Duodenal mucosa (tissue), 2 donors: ENCODE data around the gene CCDC43.
"Not testable (repeated sequence)": the region's sequence is repeated elsewhere in the genome, so short reads cannot be mapped to it uniquely, and the experiment has no call there.

ENCODE experiments used
- H3K27ac ChIP-seq: one replicate; pipeline ENCODE4 v1.7.0; 2013; ENCODE audit warnings: low read depth, low read length
- H3K27me3 ChIP-seq, 2 donors: one replicate each; pipeline ENCODE4 v1.7.0; 2013; ENCODE audit warnings: low read length in 2 of 2, control low read depth in 1 of 2; ENCODE audit not compliant: insufficient read depth in 2 of 2, control insufficient read depth in 1 of 2
- H3K36me3 ChIP-seq, 2 donors: one replicate each; pipeline ENCODE4 v1.7.0; 2013; ENCODE audit warnings: low read length in 2 of 2, control low read depth in 1 of 2; ENCODE audit not compliant: insufficient read depth in 2 of 2, control insufficient read depth in 1 of 2
- H3K4me1 ChIP-seq, 2 donors: one replicate each; pipeline ENCODE4 v1.7.0; 2013; ENCODE audit warnings: low read length in 2 of 2, control low read depth in 1 of 2; ENCODE audit not compliant: insufficient read depth in 2 of 2, control insufficient read depth in 1 of 2
- H3K4me3 ChIP-seq, 2 donors: one replicate each; pipeline ENCODE4 v1.7.0; 2013; ENCODE audit warnings: low read length in 2 of 2, low read depth in 1 of 2
- H3K9ac ChIP-seq, 2 donors: one replicate each; pipeline ENCODE4 v1.7.0; 2013; ENCODE audit warnings: low read length in 2 of 2, low read depth in 1 of 2
- H3K9me3 ChIP-seq, 2 donors: one replicate each; pipeline ENCODE4 v1.7.0; 2013; ENCODE audit warnings: low read length in 2 of 2, control low read depth in 1 of 2; ENCODE audit not compliant: control insufficient read depth in 1 of 2

The CCDC43 gene, protein sequence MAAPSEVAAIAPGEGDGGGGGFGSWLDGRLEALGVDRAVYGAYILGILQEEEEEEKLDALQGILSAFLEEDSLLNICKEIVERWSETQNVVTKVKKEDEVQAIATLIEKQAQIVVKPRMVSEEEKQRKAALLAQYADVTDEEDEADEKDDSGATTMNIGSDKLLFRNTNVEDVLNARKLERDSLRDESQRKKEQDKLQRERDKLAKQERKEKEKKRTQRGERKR

DNA sequence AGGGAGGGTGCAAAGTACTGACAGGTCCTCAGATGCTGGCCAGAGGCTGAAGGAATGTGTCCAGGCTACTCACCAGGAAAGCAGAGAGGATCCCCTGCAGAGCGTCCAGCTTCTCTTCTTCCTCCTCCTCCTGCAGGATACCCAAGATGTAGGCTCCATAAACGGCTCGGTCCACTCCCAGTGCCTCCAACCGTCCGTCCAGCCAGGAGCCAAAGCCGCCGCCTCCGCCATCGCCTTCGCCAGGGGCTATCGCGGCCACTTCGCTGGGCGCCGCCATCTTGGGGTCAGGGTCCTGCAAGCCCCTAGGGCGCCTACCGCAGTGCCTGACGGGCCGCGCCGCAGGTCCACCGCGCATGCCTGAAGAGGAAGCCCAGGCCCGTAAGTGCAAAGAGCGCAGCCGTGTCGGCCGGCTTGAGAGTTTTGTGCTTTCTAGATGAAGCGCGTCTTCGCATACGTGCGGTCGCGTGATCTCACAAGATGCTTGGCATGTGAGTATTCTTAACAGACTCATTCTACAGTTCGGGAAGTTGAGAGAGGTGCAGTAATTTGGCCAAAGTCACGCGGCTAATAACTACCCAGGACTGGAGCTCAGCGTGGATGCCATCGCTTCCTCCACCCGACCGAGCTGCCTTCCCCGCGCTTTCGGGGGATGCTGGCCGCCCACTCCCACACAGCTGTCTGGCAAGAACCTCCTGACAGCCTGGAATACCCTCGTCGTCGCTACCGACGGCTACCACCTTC lies at the start of gene CCDC43:
CCDC43 (minus strand) TSS at position 300 of the 741 bp plus-strand sequence; CDS start at position 277, 23 bp downstream.
- peak within 1 kb of the TSS; percentile 88 to 92 for H3K9ac ChIP-seq
- H3K27ac ChIP-seq: peak within 1 kb of the TSS; percentile 54
- H3K27me3 ChIP-seq: no peaks in the 10 kb centered on the region
- no peaks in the 10 kb centered on the region for H3K9me3 ChIP-seq
- peaks cover 7 to 14% of the 10 kb centered on the region in 2 donors for H3K4me1 ChIP-seq
- H3K36me3 ChIP-seq: peaks cover 0 to 3% of the 10 kb centered on the region in 2 donors
- peak within 1 kb of the TSS; percentile 94 to 97 for H3K4me3 ChIP-seq

DNA sequence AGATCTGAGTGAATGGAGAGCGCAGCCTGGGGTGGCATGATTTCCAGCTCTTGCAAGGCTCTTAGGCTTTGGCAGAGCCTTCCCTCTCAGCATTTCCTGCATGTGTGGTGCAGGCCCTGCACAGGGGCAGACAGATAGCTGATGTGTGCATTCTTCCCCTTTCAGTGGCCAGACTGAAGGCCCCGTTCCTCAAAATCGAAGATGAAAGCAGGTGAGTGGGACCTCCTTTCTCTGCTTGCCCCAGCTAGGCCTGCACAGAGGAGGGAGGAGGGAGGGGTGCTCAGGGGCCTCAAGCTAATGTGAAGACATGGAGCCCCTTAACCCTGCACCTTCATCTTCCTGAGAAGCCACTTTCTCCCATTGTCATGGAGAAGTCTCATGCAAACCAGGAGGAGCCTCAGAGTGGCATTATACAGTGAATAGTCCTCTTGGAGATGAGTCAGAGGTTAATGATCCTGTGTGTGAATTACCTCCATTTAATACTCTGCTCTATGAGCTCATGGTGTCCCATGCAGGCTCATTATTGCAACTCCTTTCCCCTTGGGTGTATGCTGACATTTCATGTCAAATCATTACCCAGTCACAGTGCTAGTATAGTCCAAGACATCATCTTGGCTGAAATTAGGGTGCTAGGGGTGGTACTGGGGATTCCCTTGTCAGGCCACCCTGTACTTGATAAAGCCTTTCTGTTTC lies 48.8 kb upstream of the CCDC43 start:
- Histone ChIP-seq H3K9ac (no peak overlapping the region), H3K36me3 (peaks cover 0 to 3% of the 10 kb centered on the region in 2 donors), H3K9me3 (no peaks in the 10 kb centered on the region), H3K4me1 (no peaks in the 10 kb centered on the region), H3K27me3 (no peaks in the 10 kb centered on the region), H3K4me3 (no peak overlapping the region), H3K27ac (no peak overlapping the region)

DNA sequence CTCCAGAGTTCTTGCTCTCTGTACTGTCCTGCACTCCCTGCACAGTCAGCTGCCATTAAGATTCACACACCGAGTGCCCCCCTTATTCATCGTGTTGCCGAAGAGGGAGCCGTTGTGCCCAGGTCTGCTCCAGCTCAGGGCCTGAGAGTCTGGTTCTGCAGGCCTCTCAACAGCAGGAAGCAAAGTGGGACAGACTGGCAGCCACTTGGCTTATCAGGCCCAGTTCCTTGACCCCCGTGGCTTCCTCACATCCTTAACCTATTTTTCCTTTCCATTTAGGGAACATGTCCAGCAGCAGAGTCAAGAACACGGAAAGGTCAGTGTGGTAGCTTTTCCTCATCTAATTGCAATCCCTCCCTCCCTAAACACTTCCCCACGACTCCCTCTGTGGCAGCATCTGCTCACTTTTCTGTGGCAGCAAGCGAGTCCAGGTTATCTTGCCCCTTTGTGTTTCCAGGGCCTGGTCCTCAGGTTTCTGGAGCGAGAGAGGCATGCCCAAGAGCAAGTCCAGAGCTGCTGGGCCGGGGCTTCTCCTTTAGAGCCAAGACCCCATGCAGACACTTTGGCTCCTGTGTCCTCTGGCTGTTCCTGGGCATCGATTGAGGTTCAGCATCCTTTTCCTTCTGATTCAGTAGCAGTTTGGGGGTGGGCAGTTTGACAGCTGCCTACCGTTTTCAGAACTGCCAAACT lies 47.1 kb upstream of the CCDC43 start:
- H3K9me3 ChIP-seq: no peaks in the 10 kb centered on the region
- no peak overlapping the region for H3K9ac ChIP-seq
- H3K27ac ChIP-seq: no peak overlapping the region
- H3K4me1 ChIP-seq: no peaks in the 10 kb centered on the region
- no peak overlapping the region for H3K4me3 ChIP-seq
- peaks cover 3 to 4% of the 10 kb centered on the region in 2 donors for H3K36me3 ChIP-seq
- H3K27me3 ChIP-seq: no peaks in the 10 kb centered on the region

DNA sequence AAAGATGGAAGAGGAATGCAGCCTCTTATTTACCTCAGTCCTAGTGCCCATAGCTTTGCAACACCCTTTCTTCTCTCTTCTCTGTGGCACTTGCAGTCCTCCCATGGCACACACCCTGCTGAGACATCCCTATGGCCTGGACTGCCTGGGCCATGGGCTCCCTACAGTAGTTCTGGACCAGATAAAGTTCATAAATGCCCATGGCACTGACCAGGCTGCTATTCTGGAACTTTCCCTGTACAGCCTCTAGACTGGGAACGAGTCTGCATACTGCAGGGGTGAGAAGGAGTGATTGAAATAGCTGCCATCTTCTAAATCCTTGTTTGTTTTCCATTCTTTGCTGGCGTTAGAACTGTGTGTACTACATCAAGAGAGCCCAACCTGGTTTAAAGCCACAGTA lies 44.7 kb upstream of the CCDC43 start:
- H3K27ac ChIP-seq: no peak overlapping the region
- H3K4me3 ChIP-seq: no peak overlapping the region
- no peaks in the 10 kb centered on the region for H3K4me1 ChIP-seq
- H3K9ac ChIP-seq: no peak overlapping the region
- no peaks in the 10 kb centered on the region for H3K27me3 ChIP-seq
- peaks cover 8 to 12% of the 10 kb centered on the region in 2 donors for H3K36me3 ChIP-seq
- no peaks in the 10 kb centered on the region for H3K9me3 ChIP-seq

DNA sequence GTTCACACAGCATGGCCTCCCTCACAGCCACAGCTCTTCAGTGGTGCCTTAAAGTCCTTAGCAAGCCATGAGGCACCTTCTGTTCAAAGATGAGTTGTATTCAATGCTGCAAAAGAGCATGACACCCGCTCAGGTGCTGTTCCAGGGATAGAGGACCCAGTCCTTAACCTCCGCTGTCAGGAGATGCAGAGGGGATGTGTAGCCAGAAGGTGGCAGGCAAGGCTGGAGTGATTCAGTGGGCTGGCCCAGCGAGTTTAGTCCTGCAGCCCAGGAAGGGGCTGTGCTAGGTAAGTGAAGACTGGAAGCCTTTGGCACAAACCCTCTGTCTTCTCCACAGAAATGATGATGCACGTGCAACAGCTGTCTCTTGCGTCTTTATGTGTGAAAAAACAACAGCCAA lies 44.2 kb upstream of the CCDC43 start:
- Histone ChIP-seq H3K36me3 (peaks cover 8 to 12% of the 10 kb centered on the region in 2 donors), H3K4me3 (no peak overlapping the region), H3K27ac (no peak overlapping the region), H3K9me3 (no peaks in the 10 kb centered on the region), H3K4me1 (no peaks in the 10 kb centered on the region), H3K27me3 (no peaks in the 10 kb centered on the region), H3K9ac (no peak overlapping the region)

DNA sequence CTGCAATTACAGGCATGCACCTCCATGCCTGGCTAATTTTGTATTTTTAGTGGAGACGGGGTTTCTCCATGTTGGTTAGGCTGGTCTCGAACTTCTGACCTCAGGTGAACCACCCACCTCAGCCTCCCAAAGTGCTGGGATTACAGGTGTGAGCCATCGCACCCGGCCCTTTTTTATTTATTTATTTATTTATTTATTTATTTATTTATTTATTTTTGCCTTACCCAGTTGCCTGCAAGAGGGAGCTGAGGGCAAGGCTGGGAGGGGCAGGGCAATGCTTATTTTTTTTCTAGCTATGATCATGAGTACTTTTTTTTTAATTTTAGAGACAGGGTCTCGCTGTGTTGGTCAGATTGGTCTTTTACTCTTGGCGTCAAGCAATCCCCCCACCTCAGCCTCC lies 36.5 kb upstream of the CCDC43 start:
- H3K4me3 ChIP-seq, H3K27me3 ChIP-seq, H3K9ac ChIP-seq, H3K9me3 ChIP-seq, H3K27ac ChIP-seq, H3K4me1 ChIP-seq: not testable (repeated sequence)
- H3K36me3 ChIP-seq: peaks cover 8 to 17% of the 10 kb centered on the region in 2 donors

DNA sequence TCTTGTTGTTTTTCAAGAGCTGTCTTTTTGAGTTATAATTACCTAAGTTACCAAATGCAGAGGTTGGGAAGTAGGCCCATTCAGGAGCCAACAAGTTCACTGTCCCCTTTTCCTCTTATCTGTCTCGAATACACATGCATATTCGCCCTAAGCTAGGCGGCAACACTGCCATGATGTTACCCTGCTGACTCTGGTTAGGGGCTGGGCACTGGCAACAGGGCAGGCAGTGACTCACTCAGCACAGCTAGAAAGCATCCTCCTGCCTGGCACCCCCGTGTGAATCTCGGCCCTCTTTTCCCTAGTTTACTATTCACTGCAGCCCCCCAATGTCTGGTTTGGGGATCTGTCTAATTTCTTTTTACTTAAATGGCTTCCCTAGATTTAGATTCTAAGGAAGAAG lies 32.7 kb upstream of the CCDC43 start:
- Histone ChIP-seq H3K27me3 (no peaks in the 10 kb centered on the region), H3K4me3 (no peak overlapping the region), H3K36me3 (peaks cover 0 to 7% of the 10 kb centered on the region in 2 donors)

DNA sequence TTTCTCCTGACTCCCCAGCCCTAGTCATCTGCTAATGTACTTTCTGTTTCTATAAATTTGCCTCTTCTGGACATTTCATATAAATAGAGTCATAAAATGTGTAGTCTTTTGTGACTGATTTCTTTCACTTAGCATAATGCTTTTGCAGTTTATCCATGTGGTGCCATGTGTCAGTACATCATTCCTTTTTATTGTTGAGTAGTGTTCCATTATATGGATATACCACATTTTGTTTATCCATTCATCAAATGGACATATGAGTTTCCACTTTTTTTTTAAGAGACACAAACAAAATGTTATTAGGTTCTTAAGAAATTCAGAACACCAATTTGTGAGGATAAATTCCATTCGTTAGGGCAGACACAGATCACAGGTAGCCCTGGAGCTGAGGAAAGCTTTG lies 29.9 kb upstream of the CCDC43 start:
- no peak overlapping the region for H3K9ac ChIP-seq
- H3K4me1 ChIP-seq: no peaks in the 10 kb centered on the region
- no peak overlapping the region for H3K4me3 ChIP-seq
- peaks cover 0 to 7% of the 10 kb centered on the region in 2 donors for H3K36me3 ChIP-seq
- no peaks in the 10 kb centered on the region for H3K27me3 ChIP-seq
- H3K9me3 ChIP-seq: no peaks in the 10 kb centered on the region
- H3K27ac ChIP-seq: no peak overlapping the region

More for the DNA sequence above, 32.7 kb upstream of the CCDC43 start:
- Histone ChIP-seq H3K4me1 (no peaks in the 10 kb centered on the region), H3K27ac (no peak overlapping the region), H3K9ac (no peak overlapping the region), H3K9me3 (no peaks in the 10 kb centered on the region)

DNA sequence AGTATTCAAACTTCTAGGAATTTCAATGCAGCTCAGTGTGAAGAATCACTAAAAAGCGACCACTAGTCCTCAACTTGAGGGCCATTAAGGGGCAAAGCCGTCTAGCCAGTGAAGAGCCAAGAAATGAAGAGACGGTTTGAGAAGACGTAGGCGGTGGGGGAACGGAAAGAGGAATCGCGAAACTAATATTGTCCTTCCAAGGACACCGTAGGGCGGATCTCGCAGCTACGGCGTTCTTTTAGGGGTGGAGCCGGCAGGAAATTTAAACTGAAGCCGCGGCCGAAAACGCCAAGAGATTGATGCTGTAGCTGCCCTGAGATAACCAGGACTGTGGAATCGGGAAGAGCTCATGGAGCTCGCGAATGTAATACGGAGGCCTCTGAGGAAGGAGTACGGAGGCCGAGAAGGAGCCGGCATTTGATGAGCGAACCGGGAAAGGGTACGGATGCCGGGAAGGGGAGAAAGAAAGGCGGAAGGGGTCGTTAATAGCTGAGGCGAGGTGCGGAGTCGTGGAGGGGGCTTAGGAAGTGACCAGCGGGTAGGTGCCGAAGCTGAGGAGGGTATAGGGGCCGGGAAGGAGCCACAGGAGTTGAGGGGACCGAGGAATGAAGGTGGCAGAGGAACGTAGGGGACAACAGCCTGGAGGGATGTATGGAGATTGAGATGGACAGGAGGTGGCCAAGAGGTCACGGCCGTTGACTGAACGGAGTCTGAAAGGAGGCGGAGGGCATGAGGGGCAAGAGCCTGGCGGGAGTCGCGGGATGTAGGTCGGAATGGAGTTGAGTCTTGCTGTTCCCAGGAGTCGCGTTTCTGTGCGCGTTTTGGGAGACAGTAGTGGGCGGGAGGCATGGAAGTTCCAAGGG lies 19.1 kb upstream of the CCDC43 start, which contains the start of gene DBF4B:
DBF4B (plus strand) TSS at position 265 of the 863 bp plus-strand sequence; CDS start at position 421, 156 bp downstream.
- Histone ChIP-seq H3K4me1 (peaks cover 7 to 17% of the 10 kb centered on the region in 2 donors), H3K9ac (peak within 1 kb of the TSS; percentile 75 to 80), H3K4me3 (peak within 1 kb of the TSS; percentile 97 to 99), H3K36me3 (no peaks in the 10 kb centered on the region), H3K27ac (peak within 1 kb of the TSS; percentile 35), H3K9me3 (no peaks in the 10 kb centered on the region), H3K27me3 (no peaks in the 10 kb centered on the region)
